ENCODE results near the gene STXBP4. TPM values are rescaled to one million over a fixed set of nuclear protein-coding genes. Genes with fewer than 3 reads are reported as not detected.

The STXBP4 gene
- total RNA-seq, 1 experiment from 2014 or later = 16.5 TPM

DNA sequence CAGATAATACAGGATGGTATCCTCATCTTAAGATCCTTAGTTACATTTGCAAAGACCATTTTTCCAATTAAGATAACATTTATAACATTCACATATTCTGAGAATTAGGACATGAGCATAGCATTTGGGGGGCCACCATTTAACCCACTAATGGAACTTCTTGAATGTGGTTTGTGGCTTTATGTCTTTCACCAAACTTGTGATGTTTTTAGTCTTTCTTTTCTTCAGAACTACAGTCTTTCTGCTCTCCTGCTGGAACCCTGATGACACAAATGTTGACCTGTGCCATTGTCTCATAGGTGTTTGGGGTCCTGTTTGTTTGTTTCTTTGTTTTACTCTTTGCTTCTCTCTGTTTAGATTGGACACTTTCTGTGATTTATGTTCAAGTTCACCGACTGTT, 23.3 kb upstream of the STXBP4 start:
- H3K9me3 Mint-ChIP-seq = no peaks in the 10 kb centered on the region
- WGBS (ENCODE audit: extremely low coverage, insufficient read length, low lambda C conversion rate) = no CpG with 5 or more reads among the region's 1 CpG

More for the DNA sequence above, 23.3 kb upstream of the STXBP4 start:
- H3K27ac Mint-ChIP-seq = peak overlapping the region in 1 of 3 experiments; percentile 39; a peak in 2 of 7 replicates
- no peak overlapping the region for H2BK5ac ChIP-seq (ENCODE audit: insufficient read length, low read length)
- no peak overlapping the region for H3K27ac ChIP-seq (ENCODE audit: insufficient read length, low read depth, low read length)
- H3K9me3 ChIP-seq (ENCODE audit: control insufficient read depth, low read depth, low read length) = no peaks in the 10 kb centered on the region
- no peak overlapping the region for H3K56ac ChIP-seq (ENCODE audit: insufficient read length, low read depth, low read length)
- no peak overlapping the region for H3K4me3 Mint-ChIP-seq
- no peak overlapping the region for H2BK15ac ChIP-seq (ENCODE audit: low read depth, low read length)
- no peak overlapping the region for H3T11ph ChIP-seq (ENCODE audit: low read length)
- peaks cover 18 to 46% (median 44%) of the 10 kb centered on the region in 3 experiments; a peak in 6 of 7 replicates for H3K36me3 Mint-ChIP-seq (ENCODE audit: insufficient read depth in 1 of 3, low read depth in 3 of 3)
- no peaks in the 10 kb centered on the region for H3K27me3 ChIP-seq (ENCODE audit: insufficient read depth, low read length)
- no peak overlapping the region for H3K9ac ChIP-seq (ENCODE audit: extremely low read depth, insufficient read length, low read length)
- H2AK5ac ChIP-seq (ENCODE audit: insufficient read length, low read length) = no peak overlapping the region
- H3K4me1 Mint-ChIP-seq = no peaks in the 10 kb centered on the region
- no peaks in the 10 kb centered on the region for H3K79me1 ChIP-seq (ENCODE audit: insufficient read depth, low read depth, low read length, poor library complexity, severe bottlenecking)
- H3K4me1 ChIP-seq (ENCODE audit: insufficient read depth, low read length) = no peaks in the 10 kb centered on the region
- H4K8ac ChIP-seq (replicated peaks; ENCODE audit: insufficient read length, low read depth, low read length) = no peak overlapping the region
- TF ChIP-seq, protein P1, sequence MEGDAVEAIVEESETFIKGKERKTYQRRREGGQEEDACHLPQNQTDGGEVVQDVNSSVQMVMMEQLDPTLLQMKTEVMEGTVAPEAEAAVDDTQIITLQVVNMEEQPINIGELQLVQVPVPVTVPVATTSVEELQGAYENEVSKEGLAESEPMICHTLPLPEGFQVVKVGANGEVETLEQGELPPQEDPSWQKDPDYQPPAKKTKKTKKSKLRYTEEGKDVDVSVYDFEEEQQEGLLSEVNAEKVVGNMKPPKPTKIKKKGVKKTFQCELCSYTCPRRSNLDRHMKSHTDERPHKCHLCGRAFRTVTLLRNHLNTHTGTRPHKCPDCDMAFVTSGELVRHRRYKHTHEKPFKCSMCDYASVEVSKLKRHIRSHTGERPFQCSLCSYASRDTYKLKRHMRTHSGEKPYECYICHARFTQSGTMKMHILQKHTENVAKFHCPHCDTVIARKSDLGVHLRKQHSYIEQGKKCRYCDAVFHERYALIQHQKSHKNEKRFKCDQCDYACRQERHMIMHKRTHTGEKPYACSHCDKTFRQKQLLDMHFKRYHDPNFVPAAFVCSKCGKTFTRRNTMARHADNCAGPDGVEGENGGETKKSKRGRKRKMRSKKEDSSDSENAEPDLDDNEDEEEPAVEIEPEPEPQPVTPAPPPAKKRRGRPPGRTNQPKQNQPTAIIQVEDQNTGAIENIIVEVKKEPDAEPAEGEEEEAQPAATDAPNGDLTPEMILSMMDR (conservative IDR thresholded peaks at IDR 0.05) = no peak
- H2AFZ ChIP-seq (ENCODE audit: low read length) = no peak overlapping the region
- no peak overlapping the region for H3K4me2 ChIP-seq (ENCODE audit: insufficient read depth, insufficient read length, low read length)
- no peak overlapping the region for H3K14ac ChIP-seq (ENCODE audit: insufficient read depth, low read length)
- H4K5ac ChIP-seq (ENCODE audit: insufficient read length, low read depth, low read length) = no peak overlapping the region
- H3K23ac ChIP-seq (ENCODE audit: insufficient read length, low read depth, low read length) = no peak overlapping the region
- H3K27me3 Mint-ChIP-seq (ENCODE audit: low read depth) = no peaks in the 10 kb centered on the region
- no peak overlapping the region for H3K4ac ChIP-seq (ENCODE audit: low read depth, low read length)
- DNase-seq = no peak
- no peaks in the 10 kb centered on the region for H3K23me2 ChIP-seq (ENCODE audit: insufficient read length, low read depth, low read length, poor library complexity, severe bottlenecking)
- H3K79me2 ChIP-seq (ENCODE audit: insufficient read depth, low read length) = no peaks in the 10 kb centered on the region
- no peaks in the 10 kb centered on the region for H4K20me1 ChIP-seq (ENCODE audit: control insufficient read depth, insufficient read depth, insufficient read length)
- no peak overlapping the region for H2BK20ac ChIP-seq (ENCODE audit: low read depth, low read length, poor library complexity, severe bottlenecking)
- H3K18ac ChIP-seq (ENCODE audit: insufficient read length, low read depth, low read length) = no peak overlapping the region
- H2BK12ac ChIP-seq (ENCODE audit: insufficient read length, low read depth, low read length) = no peak overlapping the region
- H2BK120ac ChIP-seq (ENCODE audit: low read depth, low read length, poor library complexity, severe bottlenecking) = no peak overlapping the region
- H4K91ac ChIP-seq (ENCODE audit: insufficient read length, low read depth, low read length) = no peak overlapping the region

All from H9 (cell line).